ENCODE results near the gene FNBP1L.

FNBP1L gene

GRCh38 chr1:93414749-93415148, 33.2 kb upstream of the FNBP1L start:
- Histone ChIP-seq H2BK120ac (ENCODE audit: low read depth, low read length) (no peak overlapping the region), H2AFZ (ENCODE audit: low read depth, low read length) (no peak overlapping the region), H3K27me3 (ENCODE audit: control insufficient read depth in 1 of 2, insufficient read depth in 1 of 2, low read length in 2 of 2) (no peaks in the 10 kb centered on the region), H3K23ac (ENCODE audit: low read length in 2 of 2) (no peak overlapping the region), H2BK5ac (ENCODE audit: low read depth, low read length, poor library complexity, severe bottlenecking) (no peak overlapping the region), H3K9me3 (ENCODE audit: control insufficient read depth, low read length) (no peaks in the 10 kb centered on the region), H3K79me1 (replicated peaks; ENCODE audit: low read length, poor library complexity, severe bottlenecking) (no peaks in the 10 kb centered on the region), H3K9ac (ENCODE audit: low read length) (peak overlapping the region; percentile 61), H3K4ac (ENCODE audit: low read depth in 1 of 2, low read length in 2 of 2) (no peak overlapping the region), H3K14ac (ENCODE audit: low read length in 2 of 2) (no peak overlapping the region), H2BK15ac (ENCODE audit: low read depth, poor library complexity, severe bottlenecking) (no peak overlapping the region), H3K18ac (ENCODE audit: low read depth in 1 of 2, low read length in 2 of 2) (no peak overlapping the region), H3K36me3 (ENCODE audit: control insufficient read depth in 1 of 2, insufficient read depth in 2 of 2, low read depth in 1 of 2, low read length in 2 of 2) (no peaks in the 10 kb centered on the region), H4K8ac (ENCODE audit: low read length) (no peak overlapping the region), H3K4me1 (ENCODE audit: control insufficient read depth, insufficient read depth, low read depth, low read length) (no peaks in the 10 kb centered on the region), H2AK5ac (ENCODE audit: low read length, severe bottlenecking) (no peak overlapping the region), H2BK12ac (ENCODE audit: low read length in 2 of 2) (no peak overlapping the region), H4K91ac (ENCODE audit: low read length) (no peak overlapping the region), H3K27ac (ENCODE audit: low read length, poor library complexity, severe bottlenecking) (no peak overlapping the region), H3K4me3 (ENCODE audit: insufficient read depth in 1 of 2, low read depth in 1 of 2, low read length in 2 of 2) (no peak overlapping the region), H3K4me2 (ENCODE audit: low read length, poor library complexity, severe bottlenecking) (no peak overlapping the region)
- no peak for DNase-seq
- 88% methylated on average over 2 of the region's 3 CpGs for WGBS

DNA sequence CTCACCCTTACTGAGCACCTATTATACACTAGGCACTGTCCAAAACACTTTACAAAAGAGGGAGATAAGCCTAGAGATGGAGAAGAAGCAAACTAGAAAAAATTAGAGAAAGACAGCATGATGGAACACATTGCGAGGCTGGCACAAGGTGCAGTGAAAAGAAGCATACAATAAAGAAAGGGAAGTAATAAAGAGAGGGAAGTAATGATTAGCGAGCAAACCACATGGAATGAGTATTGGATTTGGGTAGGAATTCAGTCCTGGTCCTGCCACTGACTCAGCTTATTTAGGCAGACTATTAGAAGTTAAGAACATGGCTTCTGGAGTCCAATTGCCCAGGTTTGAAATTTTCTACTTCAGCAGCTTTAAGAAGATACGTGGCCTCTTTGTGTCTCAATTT, 32.6 kb upstream of the FNBP1L start:
- WGBS: 96% methylated on average over 2 of the region's 3 CpGs
- H3K18ac ChIP-seq (ENCODE audit: low read depth in 1 of 2, low read length in 2 of 2): no peak overlapping the region
- H3K4ac ChIP-seq (ENCODE audit: low read depth in 1 of 2, low read length in 2 of 2): no peak overlapping the region
- H3K36me3 ChIP-seq (ENCODE audit: control insufficient read depth in 1 of 2, insufficient read depth in 2 of 2, low read depth in 1 of 2, low read length in 2 of 2): no peaks in the 10 kb centered on the region
- no peaks in the 10 kb centered on the region for H3K4me1 ChIP-seq (ENCODE audit: control insufficient read depth, insufficient read depth, low read depth, low read length)
- no peak overlapping the region for H2AK5ac ChIP-seq (ENCODE audit: low read length, severe bottlenecking)
- no peak overlapping the region for H2BK12ac ChIP-seq (ENCODE audit: low read length in 2 of 2)
- H3K79me1 ChIP-seq (replicated peaks; ENCODE audit: low read length, poor library complexity, severe bottlenecking): no peaks in the 10 kb centered on the region
- no peak overlapping the region for H2BK15ac ChIP-seq (ENCODE audit: low read depth, poor library complexity, severe bottlenecking)
- no peaks in the 10 kb centered on the region for H3K27me3 ChIP-seq (ENCODE audit: control insufficient read depth in 1 of 2, insufficient read depth in 1 of 2, low read length in 2 of 2)
- no peak overlapping the region for H2BK5ac ChIP-seq (ENCODE audit: low read depth, low read length, poor library complexity, severe bottlenecking)
- H2AFZ ChIP-seq (ENCODE audit: low read depth, low read length): no peak overlapping the region
- H3K9ac ChIP-seq (ENCODE audit: low read length): peak overlapping the region; percentile 61
- no peak overlapping the region for H3K23ac ChIP-seq (ENCODE audit: low read length in 2 of 2)
- H3K4me3 ChIP-seq (ENCODE audit: insufficient read depth in 1 of 2, low read depth in 1 of 2, low read length in 2 of 2): no peak overlapping the region
- H3K27ac ChIP-seq (ENCODE audit: low read length, poor library complexity, severe bottlenecking): no peak overlapping the region
- H3K4me2 ChIP-seq (ENCODE audit: low read length, poor library complexity, severe bottlenecking): no peak overlapping the region
- H4K91ac ChIP-seq (ENCODE audit: low read length): no peak overlapping the region
- H3K9me3 ChIP-seq (ENCODE audit: control insufficient read depth, low read length): no peaks in the 10 kb centered on the region
- H3K14ac ChIP-seq (ENCODE audit: low read length in 2 of 2): no peak overlapping the region
- no peak overlapping the region for H2BK120ac ChIP-seq (ENCODE audit: low read depth, low read length)
- DNase-seq: no peak
- H4K8ac ChIP-seq (ENCODE audit: low read length): no peak overlapping the region

DNA sequence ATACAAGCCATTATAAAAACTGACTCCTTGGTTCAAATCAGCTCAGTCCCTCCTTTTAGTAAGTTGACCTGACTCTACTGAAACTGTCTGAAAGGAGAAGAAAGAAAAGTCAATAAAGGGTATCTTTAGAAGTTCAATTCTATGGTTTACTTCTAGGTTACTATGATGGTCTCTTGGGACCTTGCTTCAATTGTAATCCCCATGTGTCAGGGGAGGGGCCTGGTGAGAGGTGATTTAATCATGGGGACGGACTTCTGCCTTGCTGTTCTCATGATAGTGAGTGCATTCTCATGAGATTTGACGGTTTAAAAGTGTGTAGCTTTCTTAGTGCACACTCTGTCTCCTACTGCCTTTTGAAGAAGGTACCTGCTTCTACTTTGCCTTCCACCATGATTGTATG, 31.7 kb upstream of the FNBP1L start:
- no peaks in the 10 kb centered on the region for H3K36me3 ChIP-seq (ENCODE audit: control insufficient read depth in 1 of 2, insufficient read depth in 2 of 2, low read depth in 1 of 2, low read length in 2 of 2)
- H2AFZ ChIP-seq (ENCODE audit: low read depth, low read length): no peak overlapping the region
- no peak overlapping the region for H3K9ac ChIP-seq (ENCODE audit: low read length)
- no peak overlapping the region for H2BK5ac ChIP-seq (ENCODE audit: low read depth, low read length, poor library complexity, severe bottlenecking)
- no peak overlapping the region for H3K4ac ChIP-seq (ENCODE audit: low read depth in 1 of 2, low read length in 2 of 2)
- no peak for DNase-seq
- no peak overlapping the region for H3K23ac ChIP-seq (ENCODE audit: low read length in 2 of 2)
- no peak overlapping the region for H2BK120ac ChIP-seq (ENCODE audit: low read depth, low read length)
- H2BK12ac ChIP-seq (ENCODE audit: low read length in 2 of 2): no peak overlapping the region
- H3K4me2 ChIP-seq (ENCODE audit: low read length, poor library complexity, severe bottlenecking): no peak overlapping the region
- WGBS: 87% methylated on average over 2 of the region's 2 CpGs
- H3K4me1 ChIP-seq (ENCODE audit: control insufficient read depth, insufficient read depth, low read depth, low read length): no peaks in the 10 kb centered on the region
- no peak overlapping the region for H4K91ac ChIP-seq (ENCODE audit: low read length)
- no peak overlapping the region for H4K8ac ChIP-seq (ENCODE audit: low read length)
- no peak overlapping the region for H2BK15ac ChIP-seq (ENCODE audit: low read depth, poor library complexity, severe bottlenecking)
- H3K79me1 ChIP-seq (replicated peaks; ENCODE audit: low read length, poor library complexity, severe bottlenecking): no peaks in the 10 kb centered on the region
- H3K27me3 ChIP-seq (ENCODE audit: control insufficient read depth in 1 of 2, insufficient read depth in 1 of 2, low read length in 2 of 2): no peaks in the 10 kb centered on the region
- H3K14ac ChIP-seq (ENCODE audit: low read length in 2 of 2): no peak overlapping the region
- H3K18ac ChIP-seq (ENCODE audit: low read depth in 1 of 2, low read length in 2 of 2): no peak overlapping the region
- H2AK5ac ChIP-seq (ENCODE audit: low read length, severe bottlenecking): no peak overlapping the region
- H3K4me3 ChIP-seq (ENCODE audit: insufficient read depth in 1 of 2, low read depth in 1 of 2, low read length in 2 of 2): no peak overlapping the region
- no peak overlapping the region for H3K27ac ChIP-seq (ENCODE audit: low read length, poor library complexity, severe bottlenecking)
- no peaks in the 10 kb centered on the region for H3K9me3 ChIP-seq (ENCODE audit: control insufficient read depth, low read length)

DNA sequence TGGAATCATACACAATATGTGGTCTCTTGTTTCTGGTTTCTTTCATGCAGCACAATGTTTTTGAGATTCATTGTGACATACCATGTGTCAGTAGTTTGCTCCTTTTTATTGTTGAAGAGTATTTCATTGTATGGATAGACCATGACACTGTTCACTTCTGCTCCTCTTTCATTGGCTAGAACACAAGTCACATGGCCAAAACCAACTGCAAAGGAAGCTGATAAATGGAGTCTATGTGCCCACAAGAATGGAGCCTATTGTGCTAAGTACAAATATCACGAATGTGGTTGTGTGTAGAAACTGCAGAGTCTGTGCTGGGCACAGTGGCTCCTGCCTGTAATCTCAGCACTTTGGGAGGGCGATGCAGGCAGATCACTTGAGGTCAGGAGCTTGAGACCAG, 28.6 kb upstream of the FNBP1L start:
- no peaks in the 10 kb centered on the region for H3K36me3 ChIP-seq (ENCODE audit: control insufficient read depth in 1 of 2, insufficient read depth in 2 of 2, low read depth in 1 of 2, low read length in 2 of 2)
- no peak overlapping the region for H2BK120ac ChIP-seq (ENCODE audit: low read depth, low read length)
- no peaks in the 10 kb centered on the region for H3K27me3 ChIP-seq (ENCODE audit: control insufficient read depth in 1 of 2, insufficient read depth in 1 of 2, low read length in 2 of 2)
- H3K14ac ChIP-seq (ENCODE audit: low read length in 2 of 2): no peak overlapping the region
- H2BK15ac ChIP-seq (ENCODE audit: low read depth, poor library complexity, severe bottlenecking): no peak overlapping the region
- no peak overlapping the region for H3K27ac ChIP-seq (ENCODE audit: low read length, poor library complexity, severe bottlenecking)
- no peak overlapping the region for H4K91ac ChIP-seq (ENCODE audit: low read length)
- no peaks in the 10 kb centered on the region for H3K4me1 ChIP-seq (ENCODE audit: control insufficient read depth, insufficient read depth, low read depth, low read length)
- H3K4ac ChIP-seq (ENCODE audit: low read depth in 1 of 2, low read length in 2 of 2): no peak overlapping the region
- no peak overlapping the region for H3K23ac ChIP-seq (ENCODE audit: low read length in 2 of 2)
- 84% methylated on average over 2 of the region's 2 CpGs for WGBS
- H2BK5ac ChIP-seq (ENCODE audit: low read depth, low read length, poor library complexity, severe bottlenecking): no peak overlapping the region
- no peak overlapping the region for H2AK5ac ChIP-seq (ENCODE audit: low read length, severe bottlenecking)
- no peak overlapping the region for H4K8ac ChIP-seq (ENCODE audit: low read length)
- no peak overlapping the region for H2AFZ ChIP-seq (ENCODE audit: low read depth, low read length)
- no peak overlapping the region for H3K4me3 ChIP-seq (ENCODE audit: insufficient read depth in 1 of 2, low read depth in 1 of 2, low read length in 2 of 2)
- no peak overlapping the region for H3K18ac ChIP-seq (ENCODE audit: low read depth in 1 of 2, low read length in 2 of 2)
- DNase-seq: no peak
- H2BK12ac ChIP-seq (ENCODE audit: low read length in 2 of 2): no peak overlapping the region
- no peaks in the 10 kb centered on the region for H3K79me1 ChIP-seq (replicated peaks; ENCODE audit: low read length, poor library complexity, severe bottlenecking)
- H3K9me3 ChIP-seq (ENCODE audit: control insufficient read depth, low read length): no peaks in the 10 kb centered on the region
- H3K9ac ChIP-seq (ENCODE audit: low read length): no peak overlapping the region
- H3K4me2 ChIP-seq (ENCODE audit: low read length, poor library complexity, severe bottlenecking): no peak overlapping the region
